Fibroblast of mammary gland (primary cell): Measurements from ENCODE around the gene ATP1B3.

Experiments
- DNase-seq: peaks from one replicate; pipeline ENCODE4 v3.0.0-alpha.2; 2010; ENCODE audit warnings: low read depth
- H3K4me3 ChIP-seq: 2 replicates; pipeline ENCODE4 v1.5.1; 2011; ENCODE audit warnings: low read depth, mild to moderate bottlenecking, low read length, moderate library complexity; ENCODE audit not compliant: control insufficient read depth
- TF ChIP-seq, protein P1 (sequence below): conservative IDR thresholded peaks from 2 replicates; pipeline ENCODE4 v1.5.1; 2011; ENCODE audit warnings: low read depth, low read length, inconsistent platforms; ENCODE audit not compliant: control insufficient read depth, insufficient read depth

The ATP1B3 gene

DNA sequence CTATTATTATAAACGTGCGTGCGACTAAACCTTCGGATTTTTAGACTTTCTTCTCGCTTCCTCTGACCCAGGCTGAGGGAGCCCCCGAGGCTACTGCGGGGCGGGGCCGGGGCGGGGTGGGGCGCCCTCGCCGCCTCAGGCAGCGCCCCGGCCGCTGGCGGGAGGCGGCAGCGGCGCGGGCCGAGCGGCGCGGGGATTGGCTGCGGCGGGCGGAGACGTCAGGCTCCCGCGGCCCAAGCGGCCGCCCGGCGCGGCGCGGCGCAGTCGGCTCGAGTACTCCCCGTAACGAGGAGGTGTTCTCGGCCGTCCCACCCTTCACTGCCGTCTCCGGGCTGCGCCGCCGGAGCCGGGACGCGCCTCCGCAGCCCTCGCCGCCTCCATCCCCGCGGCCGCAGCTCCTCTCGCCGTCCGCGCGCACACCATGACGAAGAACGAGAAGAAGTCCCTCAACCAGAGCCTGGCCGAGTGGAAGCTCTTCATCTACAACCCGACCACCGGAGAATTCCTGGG is at the start of gene ATP1B3:
TSS of gene ATP1B3 (plus strand) at position 263 of the 510 bp plus-strand sequence. CDS start at position 422, 159 bp downstream.
- DNase-seq: peak; percentile 74
- TF ChIP-seq, protein P1, sequence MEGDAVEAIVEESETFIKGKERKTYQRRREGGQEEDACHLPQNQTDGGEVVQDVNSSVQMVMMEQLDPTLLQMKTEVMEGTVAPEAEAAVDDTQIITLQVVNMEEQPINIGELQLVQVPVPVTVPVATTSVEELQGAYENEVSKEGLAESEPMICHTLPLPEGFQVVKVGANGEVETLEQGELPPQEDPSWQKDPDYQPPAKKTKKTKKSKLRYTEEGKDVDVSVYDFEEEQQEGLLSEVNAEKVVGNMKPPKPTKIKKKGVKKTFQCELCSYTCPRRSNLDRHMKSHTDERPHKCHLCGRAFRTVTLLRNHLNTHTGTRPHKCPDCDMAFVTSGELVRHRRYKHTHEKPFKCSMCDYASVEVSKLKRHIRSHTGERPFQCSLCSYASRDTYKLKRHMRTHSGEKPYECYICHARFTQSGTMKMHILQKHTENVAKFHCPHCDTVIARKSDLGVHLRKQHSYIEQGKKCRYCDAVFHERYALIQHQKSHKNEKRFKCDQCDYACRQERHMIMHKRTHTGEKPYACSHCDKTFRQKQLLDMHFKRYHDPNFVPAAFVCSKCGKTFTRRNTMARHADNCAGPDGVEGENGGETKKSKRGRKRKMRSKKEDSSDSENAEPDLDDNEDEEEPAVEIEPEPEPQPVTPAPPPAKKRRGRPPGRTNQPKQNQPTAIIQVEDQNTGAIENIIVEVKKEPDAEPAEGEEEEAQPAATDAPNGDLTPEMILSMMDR: no peak
- H3K4me3 ChIP-seq: peak within 1 kb of the TSS; percentile 85

DNA sequence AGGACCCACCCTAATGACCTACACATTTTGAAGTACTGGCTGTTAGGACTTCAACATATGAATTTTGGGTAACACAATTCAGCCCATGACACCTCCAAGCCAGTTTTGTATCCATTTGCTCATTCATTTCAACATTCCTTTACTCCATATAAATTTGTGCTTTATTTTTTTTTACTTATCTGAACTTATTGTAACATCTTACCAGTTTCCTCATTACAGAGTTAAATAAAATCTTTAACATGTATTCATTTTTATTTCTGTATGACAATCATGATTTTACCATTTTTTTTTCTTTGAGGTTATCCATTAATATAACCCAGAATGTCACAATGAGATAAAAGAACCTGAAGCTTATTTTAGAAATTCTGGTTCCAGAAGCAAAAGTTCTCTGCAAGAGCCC is 48.0 kb upstream of the ATP1B3 start:
- TF ChIP-seq, protein P1: no peak
- no peak for DNase-seq
- no peak overlapping the region for H3K4me3 ChIP-seq

DNA sequence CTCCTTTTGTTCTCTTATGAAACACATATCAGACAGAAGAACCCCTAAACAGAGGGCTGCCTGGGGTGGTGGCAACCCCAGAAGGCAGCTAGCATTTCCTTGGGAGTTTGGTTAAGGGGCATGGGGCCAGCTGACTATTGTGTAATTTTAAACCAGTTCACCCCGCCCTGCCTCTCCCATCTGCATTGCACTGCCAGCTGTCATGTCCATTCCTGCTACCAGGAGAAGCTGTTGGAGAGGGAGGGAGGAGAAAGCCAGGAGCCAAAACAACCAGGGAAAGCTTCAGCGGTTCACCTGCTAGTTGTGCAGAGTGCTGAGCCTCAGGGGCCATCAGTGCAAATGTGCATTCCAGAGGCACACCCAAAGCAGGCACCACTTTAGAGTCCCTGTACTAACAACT is 47.6 kb upstream of the ATP1B3 start:
- TF ChIP-seq, protein P1: no peak
- peak; percentile 28 for DNase-seq
- no peak overlapping the region for H3K4me3 ChIP-seq

DNA sequence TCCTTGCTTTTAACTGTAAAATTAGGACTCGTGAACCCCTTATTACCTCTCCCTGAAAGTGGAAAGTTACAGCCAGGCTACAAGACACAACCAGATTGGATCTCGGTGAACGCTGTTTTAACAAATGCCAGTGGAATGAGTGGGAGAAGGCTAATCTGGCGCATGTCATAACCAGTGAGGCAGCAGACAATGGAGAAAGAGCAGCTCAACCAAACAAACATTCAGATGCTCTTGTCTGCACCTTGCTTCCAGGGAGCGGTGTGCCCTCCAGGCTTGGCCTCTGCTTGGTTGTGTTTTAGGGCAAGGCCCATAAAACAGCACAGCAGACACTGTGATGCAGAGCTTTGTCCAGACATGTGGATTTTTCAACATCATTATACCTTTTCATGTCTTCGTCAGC is 45.9 kb upstream of the ATP1B3 start:
- H3K4me3 ChIP-seq: no peak overlapping the region
- no peak for DNase-seq
- TF ChIP-seq, protein P1: no peak

DNA sequence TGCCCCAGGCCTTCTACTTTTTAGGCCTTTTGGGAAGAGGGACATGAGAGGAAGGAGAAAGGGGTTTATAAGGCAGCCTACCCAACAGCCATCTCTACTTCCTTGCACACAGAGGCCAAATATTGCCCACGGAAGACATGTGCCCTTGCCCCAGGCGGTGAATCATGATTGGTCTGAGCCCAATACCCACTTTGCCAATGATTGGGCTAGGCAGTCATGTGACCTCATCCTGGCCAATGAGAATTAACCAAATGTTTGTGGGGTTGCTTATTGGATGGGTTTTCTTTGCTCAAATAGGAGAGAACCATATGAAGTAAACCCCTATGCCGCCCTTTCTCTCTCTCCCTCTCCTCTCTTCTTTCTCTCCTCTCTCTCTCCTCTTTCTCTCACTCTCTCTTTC is 42.2 kb upstream of the ATP1B3 start:
- TF ChIP-seq, protein P1: no peak
- no peak for DNase-seq
- no peak overlapping the region for H3K4me3 ChIP-seq

DNA sequence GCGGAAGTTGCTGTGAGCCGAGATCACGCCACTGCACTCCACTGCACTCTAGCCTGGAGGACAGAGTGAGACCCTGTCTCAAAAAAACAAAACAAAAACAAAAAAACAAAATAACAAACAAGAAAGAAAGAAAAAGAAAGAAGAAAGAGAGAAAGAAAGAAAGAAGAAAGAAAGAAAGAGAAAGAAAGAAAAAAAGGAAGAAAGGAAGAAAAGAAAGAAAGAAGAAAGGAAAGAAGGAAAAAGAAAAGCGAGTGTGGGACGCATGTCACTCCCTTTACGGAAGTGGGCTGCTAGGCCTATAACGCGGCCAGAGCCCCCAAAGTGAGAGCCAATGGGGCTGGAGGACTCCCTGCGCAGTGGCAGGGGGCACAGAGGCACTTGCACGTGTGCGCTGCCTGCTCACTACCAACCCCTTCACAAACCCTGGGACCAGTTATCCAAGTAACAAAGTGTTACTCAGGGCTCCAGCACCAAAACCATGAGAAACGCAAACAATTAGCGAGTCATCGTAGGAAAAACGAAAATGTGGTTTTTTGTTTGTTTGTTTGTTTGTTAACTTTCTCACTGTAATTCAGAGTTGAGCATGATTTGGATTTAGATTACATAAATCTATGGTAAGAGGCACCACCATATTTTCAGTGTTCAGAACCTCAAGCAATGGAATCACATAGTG is 40.8 kb upstream of the ATP1B3 start:
- no peak for DNase-seq
- TF ChIP-seq, protein P1: no peak
- no peak overlapping the region for H3K4me3 ChIP-seq

DNA sequence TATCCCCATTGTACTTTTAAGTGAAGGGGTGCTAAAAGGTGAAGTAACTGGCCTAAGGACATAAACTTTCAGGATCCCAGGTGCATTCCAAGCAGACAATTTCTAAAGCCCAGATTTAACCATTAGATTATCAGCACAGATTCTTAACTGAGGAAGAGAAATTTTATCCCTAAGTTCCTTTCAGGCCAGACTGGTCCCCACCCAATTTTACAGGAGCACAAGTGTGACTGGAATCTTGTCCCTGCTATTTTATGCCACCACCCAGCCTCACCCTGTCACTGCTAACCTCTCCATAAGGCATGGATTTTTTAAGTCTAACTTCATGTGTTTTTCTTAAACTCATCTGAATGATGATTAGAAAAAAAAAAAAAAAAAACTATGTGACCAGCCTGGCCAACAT is 37.1 kb upstream of the ATP1B3 start:
- no peak overlapping the region for H3K4me3 ChIP-seq
- DNase-seq: no peak
- TF ChIP-seq, protein P1: no peak
